HCT116 (cell line): ENCODE data around the gene AKR1E2.

ENCODE experiments used
- CEBPB ChIP-seq: IDR thresholded peaks from 2 replicates; pipeline ENCODE4 v1.6.1; 2012; ENCODE audit warnings: low read depth
- CTCF ChIP-seq, 3 experiments: fragments of 200-600 bp in 1 of 3; sonication (generic) in 1 of 3; IDR thresholded peaks in 2 of 3; conservative IDR thresholded peaks in 1 of 3; 2 replicates each; pipeline ENCODE4 v1.5.1; 2012 to 2017; ENCODE audit warnings: low read depth in 2 of 3, low read length in 2 of 3, antibody characterized with exemption in 1 of 3, borderline replicate concordance in 1 of 3, control low read depth in 1 of 3, mild to moderate bottlenecking in 1 of 3, mixed read lengths in 1 of 3, mixed run types in 1 of 3, moderate library complexity in 1 of 3; ENCODE audit not compliant: insufficient read depth in 1 of 3
- EGR1 ChIP-seq: IDR thresholded peaks from 2 replicates; pipeline ENCODE4 v1.6.1; 2012; ENCODE audit warnings: low read depth
- EZH2 ChIP-seq: fragments of 200-600 bp; sonication (generic); IDR thresholded peaks from 2 replicates; pipeline ENCODE4 v1.6.1; 2017; ENCODE audit warnings: antibody characterized with exemption, mixed run types
- EZH2phosphoT487 ChIP-seq: fragments of 200-600 bp; IDR thresholded peaks from 2 replicates; pipeline ENCODE4 v1.6.1; 2018; ENCODE audit warnings: antibody characterized with exemption, borderline replicate concordance
- MAX ChIP-seq: IDR thresholded peaks from 2 replicates; pipeline ENCODE4 v1.6.1; 2012
- POLR2A ChIP-seq: IDR thresholded peaks from 2 replicates; pipeline ENCODE4 v1.7.0; 2011; ENCODE audit warnings: borderline replicate concordance; ENCODE audit not compliant: insufficient read depth, insufficient read length; ENCODE audit errors: extremely low read depth
- POLR2AphosphoS5 ChIP-seq: IDR thresholded peaks from 2 replicates; pipeline ENCODE4 v1.6.1; 2011; ENCODE audit warnings: mild to moderate bottlenecking, low read depth, low read length, moderate library complexity
- RAD21 ChIP-seq: IDR thresholded peaks from 2 replicates; pipeline ENCODE4 v1.6.1; 2012; ENCODE audit warnings: low read depth, mild to moderate bottlenecking
- REST ChIP-seq: IDR thresholded peaks from 2 replicates; pipeline ENCODE4 v1.6.1; 2012; ENCODE audit warnings: low read depth
- SIN3A ChIP-seq: IDR thresholded peaks from 2 replicates; pipeline ENCODE4 v1.6.1; 2012; ENCODE audit warnings: low read depth
- TCF7L2 ChIP-seq: IDR thresholded peaks from 2 replicates; pipeline ENCODE4 v1.7.0; 2011; ENCODE audit warnings: borderline replicate concordance, inconsistent platforms; ENCODE audit not compliant: insufficient read depth, insufficient read length; ENCODE audit errors: extremely low read depth
- ZNF274 ChIP-seq: fragments of 200-500 bp; sonication (Bioruptor generic); IDR thresholded peaks from 2 replicates; pipeline ENCODE4 v1.6.1; 2014; ENCODE audit warnings: mild to moderate bottlenecking, low read depth, low read length, inconsistent platforms

- TF ChIP-seq MAX (no peak), CTCF (IDR thresholded peaks at IDR 0.05 in 2 of 3, conservative IDR thresholded peaks at IDR 0.05 in 1 of 3; ENCODE audit: borderline replicate concordance in 1 of 3, insufficient read depth in 1 of 3, low read depth in 2 of 3, low read length in 2 of 3) (no peak), SIN3A (no peak), POLR2AphosphoS5 (no peak), REST (no peak), EZH2phosphoT487 (no peak), ZNF274 (no peak), EZH2 (no peak), EGR1 (no peak), POLR2A (no peak), RAD21 (no peak), TCF7L2 (no peak), CEBPB (no peak)
Measured at GRCh38 chr10:4822208-4822607, 3.8 kb upstream of the AKR1E2 start.
